Aorta (tissue), 5 donors: Measurements from ENCODE around the gene ATP6V1G1. TPM values are rescaled to one million over a fixed set of nuclear protein-coding genes. Genes with fewer than 3 reads are reported as not detected.

Experiments used
- ATAC-seq: fragments of 200-7000 bp; cut with Tn5 transposase; one replicate; pipeline ENCODE4 v1.9.1; 2022; ENCODE audit warnings: moderate library complexity; ENCODE audit not compliant: low FRiP score
- DNase-seq, 2 donors: peaks; one replicate each; pipeline ENCODE4 v3.0.0-alpha.2; 2020
- H3K27ac ChIP-seq, 2 donors: one replicate each; pipeline ENCODE4 v1.5.1; 2013; ENCODE audit warnings: low read length in 2 of 2, mild to moderate bottlenecking in 2 of 2, moderate library complexity in 2 of 2, control low read depth in 1 of 2, inconsistent platforms in 1 of 2, low read depth in 1 of 2
- H3K27me3 ChIP-seq, 2 donors: one replicate each; pipeline ENCODE4 v1.6.1; 2013; ENCODE audit warnings: control low read depth in 1 of 2, low read length in 1 of 2, mild to moderate bottlenecking in 1 of 2, moderate library complexity in 1 of 2; ENCODE audit not compliant: insufficient read depth in 2 of 2, control insufficient read depth in 1 of 2
- H3K36me3 ChIP-seq, 2 donors: one replicate each; pipeline ENCODE4 v1.6.1; 2013; ENCODE audit warnings: control low read depth in 1 of 2, low read length in 1 of 2, mild to moderate bottlenecking in 1 of 2; ENCODE audit not compliant: insufficient read depth in 2 of 2, control insufficient read depth in 1 of 2
- H3K4me1 ChIP-seq, 2 donors: one replicate each; pipeline ENCODE4 v1.6.1; 2013; ENCODE audit warnings: low read length in 2 of 2, control low read depth in 1 of 2, mild to moderate bottlenecking in 1 of 2, moderate library complexity in 1 of 2; ENCODE audit not compliant: insufficient read depth in 2 of 2, control insufficient read depth in 1 of 2
- H3K4me3 ChIP-seq, 2 donors: one replicate each; pipeline ENCODE4 v1.5.1; 2013; ENCODE audit warnings: low read length in 2 of 2, control low read depth in 1 of 2, mild to moderate bottlenecking in 1 of 2
- H3K9me3 ChIP-seq: one replicate; pipeline ENCODE4 v1.6.1; 2013; ENCODE audit warnings: mild to moderate bottlenecking, low read length; ENCODE audit not compliant: control insufficient read depth
- WGBS, 2 donors: extraction: QIAGEN DNeasy Blood & Tissue Kit; methylation state at CpG; one replicate each; pipeline ENCODE4 v1.1.7; 2013; 5-methylcytosine and 5-hydroxymethylcytosine counted together
- intact Hi-C, 2 donors: fragments of 100-400 bp; cut with DNase I; formaldehyde crosslinking; loops; one replicate each; pipeline versions ENCODE4 v1.14.2 to v1.15.0; 2022
- long read RNA-seq, 2 donors: library from polyadenylated mRNA; unstranded; transcript quantifications; one replicate each; pipeline ENCODE4 v2.0.0, GENCODE V29; 2020 to 2021
- polyA plus RNA-seq, 2 donors: library from polyadenylated mRNA; stranded (reverse); fragments of 200-250 nt; gene quantifications; one replicate each; pipeline ENCODE4 v1.2.3, GENCODE V29; 2013
- total RNA-seq, 2 donors: library from RNA; stranded (reverse); fragmentation: NEBNext Ultra II Directional; extraction: Animal tissue kit (Norgen Biotek cat#: 25700); gene quantifications; one replicate each; pipeline ENCODE4 v1.2.1, GENCODE V29; 2021
- donor health status: healthy with polysubstance abuse.
- donor health status: Bipolar disorder and iron deficiency.
- donor health status: DM: no; HTN: no; CAD: no.
- donor health status: DM: no; HTN: no; CAD: no.
- donor health status: DM: yes; HTN: yes; CAD: no.

Gene ATP6V1G1, protein sequence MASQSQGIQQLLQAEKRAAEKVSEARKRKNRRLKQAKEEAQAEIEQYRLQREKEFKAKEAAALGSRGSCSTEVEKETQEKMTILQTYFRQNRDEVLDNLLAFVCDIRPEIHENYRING
- 10 to 100 TPM; 55.8 to 65.4 TPM for total RNA-seq
- polyA plus RNA-seq, result 100 to 1,000 TPM; 102 to 166 TPM
- long read RNA-seq, donor 1, transcript ATP6V1G1-201 (3 exons, 1,080 nt), result major isoform, 99 of 102 reads
- long read RNA-seq, donor 1, partial matches to known transcripts, result 1 of 102 reads
- long read RNA-seq, donor 1, other reads (novel, unspliced or antisense), result 2 of 102 reads
- long read RNA-seq, donor 2, transcript ATP6V1G1-201 (3 exons, 1,080 nt), result major isoform, 44 of 47 reads
- long read RNA-seq, donor 2, partial matches to known transcripts, result 1 of 47 reads
- long read RNA-seq, donor 2, other reads (novel, unspliced or antisense), result 2 of 47 reads

DNA sequence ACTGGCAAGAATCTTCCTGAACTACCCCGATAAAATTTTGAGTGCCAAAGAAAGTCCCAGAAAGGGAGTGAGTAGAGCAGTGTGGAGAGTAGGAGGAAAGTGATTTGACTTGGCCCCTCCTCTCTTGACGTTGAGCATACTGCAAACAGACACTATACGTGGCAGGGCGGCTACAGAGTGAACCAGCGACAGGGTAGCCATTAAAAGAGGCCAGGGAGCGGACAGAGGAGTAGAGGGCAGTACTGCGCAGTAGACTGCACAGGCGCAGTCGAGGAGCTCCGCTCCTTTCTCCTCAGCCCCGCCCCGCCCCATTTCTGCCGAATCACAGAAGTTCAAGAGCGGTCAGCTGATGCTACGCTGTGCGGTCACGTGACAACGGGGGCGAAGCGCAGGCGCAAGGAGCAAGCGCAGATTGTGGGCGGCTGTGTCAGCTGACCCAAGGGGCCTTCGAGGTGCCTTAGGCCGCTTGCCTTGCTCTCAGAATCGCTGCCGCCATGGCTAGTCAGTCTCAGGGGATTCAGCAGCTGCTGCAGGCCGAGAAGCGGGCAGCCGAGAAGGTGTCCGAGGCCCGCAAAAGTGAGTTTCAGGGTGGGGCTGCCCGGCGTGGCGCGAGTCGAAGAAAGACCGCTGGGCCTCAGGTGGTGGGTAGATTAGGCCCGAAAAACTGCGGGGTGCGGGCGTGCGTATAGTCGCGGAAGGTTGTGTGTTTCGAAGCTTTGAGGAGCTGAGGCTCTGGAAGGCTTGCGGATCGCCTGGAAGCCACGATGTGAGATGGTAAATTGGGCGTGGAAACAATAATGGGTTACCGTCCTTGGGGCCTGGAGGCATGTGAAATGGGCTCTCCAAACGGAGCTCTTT, at the start of gene ATP6V1G1:
Gene ATP6V1G1 (plus strand): TSS at position 425 of the 858 bp plus-strand sequence. CDS start 70 bp downstream, at position 495.
- peak within 1 kb of the TSS; percentile 38 to 73 for H3K27ac ChIP-seq
- peak within 1 kb of the TSS; percentile 63 to 67 for H3K4me3 ChIP-seq
- DNase-seq, result peak; percentile 100
- H3K27me3 ChIP-seq, result no peaks in the 10 kb centered on the region
- H3K4me1 ChIP-seq, result peaks cover 0 to 2% of the 10 kb centered on the region in 2 donors
- intact Hi-C loops, result loop anchor here in 1 of 2 donors (10.0 kb wide), 1 partner anchor 183 kb away; no protein-coding TSS in a partner anchor
- peak; percentile 100 for ATAC-seq
- H3K36me3 ChIP-seq, result no peaks in the 10 kb centered on the region
- no peaks in the 10 kb centered on the region for H3K9me3 ChIP-seq
- 0 to 1% methylated on average over 52 of the region's 52 CpGs for WGBS, 2 donors

DNA sequence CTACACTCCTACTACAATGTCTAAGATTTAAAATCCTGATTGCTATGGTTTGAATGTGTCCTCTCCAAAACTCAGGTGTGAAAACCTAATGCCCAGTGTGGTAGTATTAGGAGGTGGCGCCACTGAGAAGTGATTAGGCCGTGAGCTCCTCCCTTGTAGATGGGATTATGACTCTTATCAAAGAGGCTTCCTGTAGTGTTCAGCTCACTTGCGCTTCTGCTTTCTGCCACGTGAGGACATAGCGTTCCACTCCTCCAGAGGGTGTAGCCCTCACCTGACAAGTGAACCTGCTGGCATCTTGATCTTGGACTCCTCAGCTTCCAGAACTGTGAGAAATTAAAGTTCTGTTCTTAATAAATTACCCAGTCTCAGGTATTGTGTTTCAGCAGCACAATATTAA, 49.3 kb upstream of the ATP6V1G1 start:
- Histone ChIP-seq H3K9me3 (no peaks in the 10 kb centered on the region), H3K4me3 (no peak overlapping the region), H3K36me3 (no peaks in the 10 kb centered on the region), H3K27me3 (no peaks in the 10 kb centered on the region), H3K4me1 (no peaks in the 10 kb centered on the region), H3K27ac (no peak overlapping the region)
- whole genome bisulfite sequencing, 2 donors, result 40 to 45% methylated on average over 5 of the region's 5 CpGs
- DNase-seq (no peak), ATAC-seq (no peak)
- intact Hi-C loops, result loop anchor here in 1 of 2 donors (5.0 kb wide), 1 partner anchor 51 kb away; no protein-coding TSS in a partner anchor

DNA sequence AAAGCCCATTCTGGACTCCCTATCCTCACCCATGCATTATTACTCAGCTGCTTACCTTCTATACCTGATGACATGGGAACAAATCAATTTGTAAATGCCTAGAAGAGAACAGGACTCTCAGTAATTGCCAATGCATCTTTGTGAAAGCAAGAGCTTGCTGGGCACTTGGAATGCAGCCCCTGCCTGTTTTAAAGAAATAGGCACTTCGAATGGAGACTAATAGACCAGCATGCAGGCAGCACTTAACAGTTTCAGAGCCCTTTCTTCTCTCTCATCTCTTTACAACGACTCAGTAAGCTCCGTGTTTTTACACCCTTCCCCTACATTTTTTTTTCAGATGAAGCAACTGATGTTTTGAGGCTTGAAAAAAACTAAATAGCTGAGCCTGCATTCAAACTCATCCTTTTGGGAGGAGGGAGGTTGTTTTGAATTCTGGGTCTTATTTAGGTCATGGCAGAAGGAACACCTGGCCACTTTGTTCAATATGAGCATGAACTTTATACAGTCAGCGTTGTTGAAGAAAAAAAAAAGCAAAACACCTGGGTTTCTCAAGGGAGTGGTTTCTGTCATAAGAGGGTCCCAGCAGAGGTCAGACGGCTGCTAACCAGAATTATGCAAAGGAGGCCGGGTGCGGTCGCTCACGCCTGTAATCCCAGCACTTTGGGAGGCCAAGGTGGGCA, 47.7 kb upstream of the ATP6V1G1 start:
- H3K4me3 ChIP-seq, result no peak overlapping the region
- H3K27ac ChIP-seq, result no peak overlapping the region
- no peak for DNase-seq
- H3K27me3 ChIP-seq, result no peaks in the 10 kb centered on the region
- no peaks in the 10 kb centered on the region for H3K36me3 ChIP-seq
- no peaks in the 10 kb centered on the region for H3K9me3 ChIP-seq
- H3K4me1 ChIP-seq, result no peaks in the 10 kb centered on the region
- 66 to 70% methylated on average over 9 of the region's 9 CpGs for WGBS, 2 donors
- intact Hi-C loops, result loop anchor here in 1 of 2 donors (5.0 kb wide), 1 partner anchor 53 kb away; no protein-coding TSS in a partner anchor
- ATAC-seq, result no peak

DNA sequence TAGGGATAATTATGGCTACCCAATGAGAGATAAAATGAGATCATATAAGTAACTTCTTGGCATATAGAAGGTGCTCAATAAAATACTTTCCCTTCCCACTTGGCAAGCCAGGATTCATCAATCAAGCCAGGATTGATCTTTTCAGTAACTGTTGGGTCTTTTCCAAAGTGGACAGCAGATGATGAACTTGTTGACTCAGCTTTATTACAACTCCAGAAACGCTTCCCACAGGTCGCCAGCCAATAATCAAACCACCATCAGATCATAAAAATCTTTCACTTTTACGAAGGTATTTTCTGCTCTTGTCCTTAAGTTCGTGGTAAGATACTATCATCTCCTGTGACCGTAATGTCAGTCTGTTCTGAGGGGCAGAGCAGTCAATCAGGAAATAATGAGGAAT, 42.5 kb upstream of the ATP6V1G1 start:
- intact Hi-C loops, result no loop called here

DNA sequence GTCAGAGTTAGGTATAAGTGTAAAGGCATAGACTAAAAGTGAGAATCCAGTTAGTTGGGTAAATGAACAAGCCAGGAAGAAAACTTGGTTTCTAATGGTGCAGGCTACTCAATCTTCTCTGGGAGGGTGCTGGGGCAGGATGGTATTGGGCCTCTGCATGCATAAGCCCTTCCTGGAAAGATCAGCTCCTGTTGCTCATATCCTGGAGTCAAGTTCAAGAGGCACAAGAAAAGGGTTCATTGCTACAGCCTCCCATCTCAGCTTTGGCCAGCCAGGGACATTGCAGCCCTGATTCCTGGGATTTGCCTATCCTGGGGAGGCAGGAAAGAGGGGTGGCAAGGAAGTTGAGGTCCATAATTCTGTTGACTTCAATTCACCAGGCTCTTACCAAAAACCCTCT, 40.7 kb upstream of the ATP6V1G1 start:
- H3K36me3 ChIP-seq, result no peaks in the 10 kb centered on the region
- H3K9me3 ChIP-seq, result peaks cover 3% of the 10 kb centered on the region
- ATAC-seq (no peak), DNase-seq (no peak)
- intact Hi-C loops, result no loop called here
- no peaks in the 10 kb centered on the region for H3K4me1 ChIP-seq
- peaks cover 0 to 2% of the 10 kb centered on the region in 2 donors for H3K27me3 ChIP-seq
- H3K27ac ChIP-seq, result no peak overlapping the region
- H3K4me3 ChIP-seq, result no peak overlapping the region

More for the DNA sequence above, 42.5 kb upstream of the ATP6V1G1 start:
- Histone ChIP-seq H3K4me1 (no peaks in the 10 kb centered on the region), H3K4me3 (no peak overlapping the region), H3K27me3 (peaks cover 0 to 2% of the 10 kb centered on the region in 2 donors), H3K9me3 (peaks cover 3% of the 10 kb centered on the region), H3K36me3 (no peaks in the 10 kb centered on the region), H3K27ac (no peak overlapping the region)
- DNase-seq, result no peak
- WGBS, 2 donors, result 74 to 77% methylated on average over 5 of the region's 5 CpGs
- ATAC-seq, result no peak

DNA sequence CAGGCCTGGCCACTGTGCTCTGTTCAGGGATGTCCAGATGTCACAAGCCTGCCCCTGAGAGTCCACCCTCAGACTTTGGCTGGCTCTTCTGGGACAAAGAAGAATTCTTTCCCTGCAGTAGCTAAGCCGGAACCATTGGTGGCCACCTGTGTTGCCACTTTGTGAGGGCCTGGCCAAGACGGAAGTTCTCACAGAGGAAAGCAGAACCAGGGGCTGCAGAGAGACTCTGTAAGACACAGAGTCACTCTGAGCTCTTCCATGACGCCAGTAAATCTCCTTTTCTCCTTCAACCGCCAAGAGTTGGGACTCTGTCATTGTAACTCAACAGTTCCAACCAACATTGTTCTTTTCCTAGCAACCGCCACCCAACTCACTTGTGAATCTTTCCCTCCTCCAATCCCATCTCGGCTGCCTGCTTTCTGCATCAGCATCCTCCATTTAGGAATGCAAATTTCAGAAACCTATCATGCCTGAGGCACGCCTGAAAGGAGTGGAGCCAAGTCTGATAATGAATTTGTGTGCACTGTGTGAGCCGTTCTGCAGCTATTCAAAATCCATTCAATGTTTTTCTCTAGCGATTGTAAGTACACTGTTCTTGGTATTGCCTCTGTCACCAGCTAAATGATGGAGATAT, 37.8 kb upstream of the ATP6V1G1 start:
- DNase-seq (no peak), ATAC-seq (no peak)
- Histone ChIP-seq H3K4me1 (no peaks in the 10 kb centered on the region), H3K9me3 (peaks cover 3% of the 10 kb centered on the region), H3K36me3 (no peaks in the 10 kb centered on the region), H3K27ac (no peak overlapping the region), H3K27me3 (peaks cover 0 to 2% of the 10 kb centered on the region in 2 donors), H3K4me3 (no peak overlapping the region)
- intact Hi-C loops, result no loop called here
- WGBS, 2 donors, result 60 to 66% methylated on average over 9 of the region's 9 CpGs

DNA sequence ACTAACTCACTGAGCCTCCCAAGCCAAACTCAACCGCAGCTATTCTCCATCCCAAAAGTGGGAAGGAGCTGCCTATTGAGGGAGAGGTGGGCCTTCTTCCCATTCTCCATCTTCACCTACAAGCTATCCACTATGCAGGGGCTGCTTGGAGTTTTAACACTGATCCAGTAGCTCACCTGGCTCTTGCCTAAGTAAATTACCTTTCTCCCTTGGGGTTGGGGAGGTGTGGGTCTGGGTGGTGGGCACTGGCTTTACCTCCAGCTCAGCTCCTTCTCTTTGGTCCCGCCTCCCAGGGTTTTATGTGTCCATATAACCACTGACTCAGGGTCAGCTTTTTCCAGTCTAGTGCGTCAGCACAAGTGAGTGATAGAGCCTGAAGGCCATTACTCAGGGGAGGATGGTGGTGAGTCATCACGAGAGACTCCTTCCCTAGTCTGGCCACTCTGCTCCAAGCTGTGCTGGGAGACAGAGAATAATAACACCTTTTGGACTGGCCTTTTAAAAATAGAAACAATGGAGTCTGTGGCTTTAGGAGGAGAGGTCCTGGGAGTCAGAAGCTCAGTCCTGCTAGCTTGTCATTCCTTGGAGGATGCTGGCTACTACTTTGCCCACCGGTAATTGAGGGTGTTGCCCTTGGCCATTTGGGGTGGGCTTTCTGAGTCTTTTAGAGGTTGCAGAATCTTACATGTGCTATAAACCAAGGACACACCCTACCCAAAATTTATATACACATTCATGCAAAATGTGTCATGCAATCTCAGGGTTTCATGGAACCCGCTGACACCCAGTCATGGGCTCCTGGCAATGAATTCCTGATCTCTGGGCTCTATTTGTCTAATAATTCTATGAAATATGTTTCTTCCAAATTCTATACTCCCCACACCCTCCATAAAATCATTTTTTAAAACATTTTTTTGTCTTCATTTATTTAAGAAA, 35.6 kb upstream of the ATP6V1G1 start:
- H3K27ac ChIP-seq, result no peak overlapping the region
- 59 to 65% methylated on average over 6 of the region's 6 CpGs for WGBS, 2 donors
- intact Hi-C loops, result no loop called here
- no peaks in the 10 kb centered on the region for H3K4me1 ChIP-seq
- H3K36me3 ChIP-seq, result no peaks in the 10 kb centered on the region
- peaks cover 3% of the 10 kb centered on the region for H3K9me3 ChIP-seq
- DNase-seq (peak; percentile 75 to 76), ATAC-seq (peak; percentile 72)
- H3K27me3 ChIP-seq, result no peaks in the 10 kb centered on the region
- H3K4me3 ChIP-seq, result no peak overlapping the region
